MM.1S (cell line): Measurements from ENCODE around the gene FHIT.

Experiments used
- DNase-seq: peaks from one replicate; pipeline ENCODE4 v3.0.0-alpha.2; 2015
- H2AFZ ChIP-seq: fragments of 300-600 bp; sonication (generic); 2 replicates; pipeline ENCODE4 v1.6.0; 2016; ENCODE audit warnings: antibody characterized with exemption, low read length
- H3F3A ChIP-seq: fragments of 300-600 bp; sonication (generic); 2 replicates; pipeline ENCODE4 v1.6.1; 2016; ENCODE audit warnings: mild to moderate bottlenecking, antibody characterized with exemption, low read length, moderate library complexity, mixed read lengths; ENCODE audit not compliant: insufficient read depth
- H3K27ac ChIP-seq: fragments of 300-600 bp; sonication (generic); 2 replicates; pipeline ENCODE4 v1.5.1; 2016; ENCODE audit warnings: mild to moderate bottlenecking, low read length
- H3K27me3 ChIP-seq: fragments of 300-600 bp; sonication (generic); replicated peaks from 2 replicates; pipeline ENCODE4 v1.6.0; 2016; ENCODE audit warnings: low read length; ENCODE audit not compliant: insufficient read depth
- H3K36me3 ChIP-seq: fragments of 300-600 bp; sonication (generic); replicated peaks from 2 replicates; pipeline ENCODE4 v1.6.1; 2016; ENCODE audit warnings: mild to moderate bottlenecking, low read length, mixed read lengths; ENCODE audit not compliant: insufficient read depth
- H3K4me1 ChIP-seq: fragments of 300-600 bp; sonication (generic); 2 replicates; pipeline ENCODE4 v1.6.1; 2016; ENCODE audit warnings: low read length, mixed read lengths
- H3K4me2 ChIP-seq: fragments of 300-600 bp; sonication (generic); 2 replicates; pipeline ENCODE4 v1.6.0; 2016; ENCODE audit warnings: low read depth, low read length
- H3K4me3 ChIP-seq: fragments of 300-600 bp; sonication (generic); 2 replicates; pipeline ENCODE4 v1.5.1; 2016; ENCODE audit warnings: low read length, mixed read lengths
- H3K79me2 ChIP-seq: fragments of 300-600 bp; sonication (generic); 2 replicates; pipeline ENCODE4 v1.6.1; 2016; ENCODE audit warnings: mixed run types, low read length, mixed read lengths
- H3K9ac ChIP-seq: fragments of 300-600 bp; sonication (generic); 2 replicates; pipeline ENCODE4 v1.6.1; 2016; ENCODE audit warnings: low read length, mixed read lengths
- H3K9me2 ChIP-seq: fragments of 300-600 bp; sonication (generic); replicated peaks from 2 replicates; pipeline ENCODE4 v1.6.1; 2016; ENCODE audit warnings: mild to moderate bottlenecking, low read length, mixed read lengths; ENCODE audit not compliant: insufficient read depth
- H3K9me3 ChIP-seq: fragments of 300-600 bp; sonication (generic); replicated peaks from 2 replicates; pipeline ENCODE4 v1.6.1; 2016; ENCODE audit warnings: mild to moderate bottlenecking, low read length, mixed read lengths; ENCODE audit not compliant: insufficient read depth
- H4K20me1 ChIP-seq: fragments of 300-600 bp; sonication (generic); 2 replicates; pipeline ENCODE4 v1.6.1; 2016; ENCODE audit warnings: mild to moderate bottlenecking, low read length, moderate library complexity, mixed read lengths; ENCODE audit not compliant: insufficient read depth
- CTCF ChIP-seq: fragments of 300-600 bp; sonication (generic); IDR thresholded peaks from 2 replicates; pipeline ENCODE4 v1.5.1; 2016; ENCODE audit warnings: antibody characterized with exemption, low read length, mixed read lengths
- EZH2 ChIP-seq: fragments of 300-600 bp; sonication (generic); optimal IDR thresholded peaks from 2 replicates; pipeline ENCODE3; 2017; ENCODE audit warnings: low read depth, mild to moderate bottlenecking, antibody characterized with exemption, low read length, mixed read lengths
- EZH2phosphoT487 ChIP-seq: fragments of 300-600 bp; sonication (generic); IDR thresholded peaks from 2 replicates; pipeline ENCODE4 v1.6.1; 2018; ENCODE audit warnings: antibody characterized with exemption, low read length

Gene FHIT

GRCh38 chr3:61269435-61269834 lies 18.2 kb upstream of the FHIT start:
- Histone ChIP-seq H3K9ac (no peak overlapping the region), H4K20me1 (no peaks in the 10 kb centered on the region), H3K4me2 (no peak overlapping the region), H3K4me3 (no peak overlapping the region), H3F3A (no peaks in the 10 kb centered on the region), H3K79me2 (no peaks in the 10 kb centered on the region), H3K9me3 (no peaks in the 10 kb centered on the region; the same call in 1 of the 2 replicates), H3K4me1 (0 out of 2 replicates have a peak, but pooled peaks cover under 1% of the 10 kb centered on the region), H3K27me3 (no peaks in the 10 kb centered on the region), H3K9me2 (no peaks in the 10 kb centered on the region), H3K36me3 (no peaks in the 10 kb centered on the region), H2AFZ (no peak overlapping the region), H3K27ac (no peak overlapping the region)
- no peak for DNase-seq
- TF ChIP-seq CTCF (no peak), EZH2 (no peak), EZH2phosphoT487 (no peak)

GRCh38 chr3:61268644-61269043 lies 17.4 kb upstream of the FHIT start:
- Histone ChIP-seq H3K27ac (no peak overlapping the region), H2AFZ (no peak overlapping the region), H3K27me3 (no peaks in the 10 kb centered on the region), H3K4me3 (no peak overlapping the region), H3F3A (no peaks in the 10 kb centered on the region), H3K9me2 (no peaks in the 10 kb centered on the region), H3K4me1 (0 out of 2 replicates have a peak, but pooled peaks cover 7% of the 10 kb centered on the region), H3K9me3 (no peaks in the 10 kb centered on the region; the same call in 1 of the 2 replicates), H4K20me1 (no peaks in the 10 kb centered on the region), H3K79me2 (no peaks in the 10 kb centered on the region), H3K36me3 (no peaks in the 10 kb centered on the region), H3K9ac (no peak overlapping the region), H3K4me2 (no peak overlapping the region)
- TF ChIP-seq EZH2 (no peak), CTCF (no peak), EZH2phosphoT487 (no peak)
- no peak for DNase-seq

- no peaks in the 10 kb centered on the region for H3K79me2 ChIP-seq
- TF ChIP-seq EZH2 = no peak
- TF ChIP-seq EZH2phosphoT487 = no peak
- TF ChIP-seq CTCF = no peak
- DNase-seq = no peak
- no peaks in the 10 kb centered on the region for H3K27me3 ChIP-seq
- H3K27ac ChIP-seq = no peak overlapping the region
- H3K36me3 ChIP-seq = no peaks in the 10 kb centered on the region
- H3K4me1 ChIP-seq = 0 out of 2 replicates have a peak, but pooled peaks cover 7% of the 10 kb centered on the region
- H3F3A ChIP-seq = no peaks in the 10 kb centered on the region
- no peaks in the 10 kb centered on the region; the same call in 1 of the 2 replicates for H3K9me3 ChIP-seq
- H3K4me2 ChIP-seq = no peak overlapping the region
- H2AFZ ChIP-seq = no peak overlapping the region
- no peak overlapping the region for H3K4me3 ChIP-seq
- H4K20me1 ChIP-seq = no peaks in the 10 kb centered on the region
- H3K9me2 ChIP-seq = no peaks in the 10 kb centered on the region
- H3K9ac ChIP-seq = no peak overlapping the region
These were observed 13.0 kb upstream of the FHIT start for GRCh38 chr3:61264281-61264680.
